Peyer's patch (tissue), 4 donors: ENCODE data around the gene INPP5B. TPM values are rescaled to one million over a fixed set of nuclear protein-coding genes. Genes with fewer than 3 reads are reported as not detected.
A peak's percentile ranks its signal among the peaks of the same experiment; 100 is the strongest.
"Not testable (repeated sequence)": the region's sequence is repeated elsewhere in the genome, so short reads cannot be mapped to it uniquely, and the experiment has no call there.

Source experiments
- DNase-seq, 3 donors: peaks; one replicate each; pipeline ENCODE4 v3.0.0-alpha.2; 2017 to 2019
- H3K27ac ChIP-seq, 4 donors: fragments of 200-600 bp; sonication (generic); one replicate each; pipeline ENCODE4 v1.5.1; 2016 to 2019
- H3K27me3 ChIP-seq, 2 donors: fragments of 200-600 bp; sonication (generic); one replicate each; pipeline ENCODE4 v1.5.1; 2019
- H3K36me3 ChIP-seq, 3 donors: fragments of 200-600 bp; sonication (generic); one replicate each; pipeline ENCODE4 v1.5.1; 2016 to 2019
- H3K4me1 ChIP-seq, 4 donors: fragments of 200-600 bp; sonication (generic); one replicate each; pipeline ENCODE4 v1.5.1; 2016 to 2019
- H3K4me3 ChIP-seq, 4 donors: fragments of 200-600 bp; sonication (generic); 1 replicate in 3 of 4; 2 replicates in 1 of 4; pipeline ENCODE4 v1.5.1; 2016 to 2019; ENCODE audit warnings: mild to moderate bottlenecking in 1 of 4
- H3K9me3 ChIP-seq, 4 donors: fragments of 200-600 bp; sonication (generic); one replicate each; pipeline ENCODE4 v1.5.1; 2016 to 2019; ENCODE audit warnings: mild to moderate bottlenecking in 1 of 4
- POLR2A ChIP-seq, 2 donors: fragments of 450-650 bp; IDR thresholded peaks; one replicate each; pipeline ENCODE4 v1.5.1; 2017; ENCODE audit warnings: antibody characterized with exemption in 2 of 2, mild to moderate bottlenecking in 2 of 2, moderate library complexity in 2 of 2
- total RNA-seq, 4 donors: library from RNA; depleted of rRNA; stranded (reverse); fragments of >200 nt; gene quantifications; one replicate each; pipeline ENCODE4 v1.1.0, GENCODE V29; 2016
- TF ChIP-seq, protein P1 (sequence below), 6 experiments: fragments of 450-650 bp in 4 of 6; fragments of 200-600 bp in 2 of 6; sonication (generic) in 1 of 6; IDR thresholded peaks; one replicate each; pipeline ENCODE4 v1.5.1; 2017 to 2019; ENCODE audit warnings: antibody characterized with exemption in 6 of 6, mild to moderate bottlenecking in 3 of 6, moderate library complexity in 1 of 6

The INPP5B gene
- total RNA-seq, 4 donors from 2014 or later: 24.7 to 56.9 (median 35.3) TPM

DNA sequence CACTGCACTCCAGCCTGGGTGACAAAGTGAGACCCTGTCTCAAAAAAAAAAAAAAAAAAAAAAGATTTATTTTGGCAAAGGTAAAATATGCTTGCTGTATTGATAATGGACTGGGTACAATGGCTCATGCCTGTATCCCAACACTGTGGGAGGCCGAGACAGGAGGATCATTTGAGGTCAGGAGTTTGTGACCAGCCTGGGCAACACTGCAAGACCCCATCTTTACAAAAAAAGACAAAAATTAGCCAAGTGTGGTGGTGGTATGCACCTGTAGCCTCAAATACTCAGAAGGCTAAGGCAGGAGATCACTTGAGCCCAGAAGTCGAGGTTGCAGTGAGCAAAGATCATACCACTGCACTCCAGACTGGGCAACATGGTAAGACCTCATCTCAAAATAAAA, 36.7 kb upstream of the INPP5B start:
- peaks cover 0 to 92% (median 0%) of the 10 kb centered on the region in 3 donors for H3K36me3 ChIP-seq
- H3K4me1 ChIP-seq: peaks cover 0 to 5% (median 0%) of the 10 kb centered on the region in 4 donors
- H3K9me3 ChIP-seq: no peaks in the 10 kb centered on the region
- H3K27ac ChIP-seq: no peak overlapping the region
- TF ChIP-seq, protein P1, sequence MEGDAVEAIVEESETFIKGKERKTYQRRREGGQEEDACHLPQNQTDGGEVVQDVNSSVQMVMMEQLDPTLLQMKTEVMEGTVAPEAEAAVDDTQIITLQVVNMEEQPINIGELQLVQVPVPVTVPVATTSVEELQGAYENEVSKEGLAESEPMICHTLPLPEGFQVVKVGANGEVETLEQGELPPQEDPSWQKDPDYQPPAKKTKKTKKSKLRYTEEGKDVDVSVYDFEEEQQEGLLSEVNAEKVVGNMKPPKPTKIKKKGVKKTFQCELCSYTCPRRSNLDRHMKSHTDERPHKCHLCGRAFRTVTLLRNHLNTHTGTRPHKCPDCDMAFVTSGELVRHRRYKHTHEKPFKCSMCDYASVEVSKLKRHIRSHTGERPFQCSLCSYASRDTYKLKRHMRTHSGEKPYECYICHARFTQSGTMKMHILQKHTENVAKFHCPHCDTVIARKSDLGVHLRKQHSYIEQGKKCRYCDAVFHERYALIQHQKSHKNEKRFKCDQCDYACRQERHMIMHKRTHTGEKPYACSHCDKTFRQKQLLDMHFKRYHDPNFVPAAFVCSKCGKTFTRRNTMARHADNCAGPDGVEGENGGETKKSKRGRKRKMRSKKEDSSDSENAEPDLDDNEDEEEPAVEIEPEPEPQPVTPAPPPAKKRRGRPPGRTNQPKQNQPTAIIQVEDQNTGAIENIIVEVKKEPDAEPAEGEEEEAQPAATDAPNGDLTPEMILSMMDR (IDR thresholded peaks at IDR 0.05): no peak
- TF ChIP-seq POLR2A (IDR thresholded peaks at IDR 0.05): no peak
- no peak overlapping the region for H3K4me3 ChIP-seq
- DNase-seq: no peak
- no peaks in the 10 kb centered on the region for H3K27me3 ChIP-seq

DNA sequence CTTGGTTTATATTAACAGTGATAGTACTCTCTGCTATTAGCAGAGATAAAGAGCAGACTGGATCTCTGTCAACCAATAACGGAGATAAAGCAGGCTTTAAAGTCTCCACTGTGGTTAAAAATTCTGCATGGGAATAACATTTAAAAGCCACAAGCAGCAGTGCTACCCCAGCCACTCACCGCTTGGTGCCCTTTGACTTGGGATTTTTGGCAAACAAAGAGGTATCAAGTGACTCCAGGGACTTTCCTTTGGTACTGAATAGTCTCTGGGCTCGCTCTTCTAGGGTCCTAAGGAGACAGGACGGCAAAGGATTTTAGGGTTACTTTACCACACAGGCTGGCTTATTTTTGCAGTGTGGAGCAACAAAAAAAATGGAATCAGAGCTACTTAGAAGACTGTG, 31.7 kb upstream of the INPP5B start:
- no peak for DNase-seq
- H3K27ac ChIP-seq: no peak overlapping the region
- H3K27me3 ChIP-seq: no peaks in the 10 kb centered on the region
- H3K4me1 ChIP-seq: no peaks in the 10 kb centered on the region
- no peaks in the 10 kb centered on the region for H3K9me3 ChIP-seq
- TF ChIP-seq, protein P1 (IDR thresholded peaks at IDR 0.05): no peak
- no peak overlapping the region for H3K4me3 ChIP-seq
- H3K36me3 ChIP-seq: peaks cover 0 to 96% (median 0%) of the 10 kb centered on the region in 3 donors

GRCh38 chr1:37975083-37975482, 28.2 kb upstream of the INPP5B start:
- H3K9me3 ChIP-seq, H3K4me3 ChIP-seq, H3K27ac ChIP-seq, DNase-seq, H3K4me1 ChIP-seq, H3K27me3 ChIP-seq: not testable (repeated sequence)
- peaks cover 0 to 75% (median 0%) of the 10 kb centered on the region in 3 donors for H3K36me3 ChIP-seq
- TF ChIP-seq, protein P1 (IDR thresholded peaks at IDR 0.05): peak; percentile 7 to 63 (median 52)

DNA sequence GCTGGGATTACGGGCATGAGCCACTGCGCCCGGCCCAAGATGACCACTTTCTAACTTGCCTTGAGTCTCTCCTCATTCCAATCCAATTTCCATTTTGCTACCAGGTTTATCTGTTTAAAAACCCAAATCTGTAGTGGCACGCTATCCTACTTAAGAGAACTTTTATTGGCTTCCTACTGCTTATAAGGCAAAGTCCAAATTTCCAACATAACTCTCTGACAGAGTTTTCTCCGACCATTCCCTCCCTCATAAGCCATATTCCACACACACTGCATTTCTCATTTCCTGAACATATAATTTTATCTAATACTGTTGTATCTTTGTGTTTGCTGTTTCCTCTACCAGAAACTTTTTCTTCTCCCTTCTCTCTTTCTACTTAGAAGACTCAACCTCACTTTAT, 27.7 kb upstream of the INPP5B start:
- Histone ChIP-seq H3K27me3 (no peaks in the 10 kb centered on the region), H3K27ac (no peak overlapping the region), H3K4me3 (no peak overlapping the region), H3K4me1 (no peaks in the 10 kb centered on the region), H3K36me3 (peaks cover 0 to 75% (median 0%) of the 10 kb centered on the region in 3 donors), H3K9me3 (no peaks in the 10 kb centered on the region)
- TF ChIP-seq, protein P1 (IDR thresholded peaks at IDR 0.05): no peak
- DNase-seq: no peak

DNA sequence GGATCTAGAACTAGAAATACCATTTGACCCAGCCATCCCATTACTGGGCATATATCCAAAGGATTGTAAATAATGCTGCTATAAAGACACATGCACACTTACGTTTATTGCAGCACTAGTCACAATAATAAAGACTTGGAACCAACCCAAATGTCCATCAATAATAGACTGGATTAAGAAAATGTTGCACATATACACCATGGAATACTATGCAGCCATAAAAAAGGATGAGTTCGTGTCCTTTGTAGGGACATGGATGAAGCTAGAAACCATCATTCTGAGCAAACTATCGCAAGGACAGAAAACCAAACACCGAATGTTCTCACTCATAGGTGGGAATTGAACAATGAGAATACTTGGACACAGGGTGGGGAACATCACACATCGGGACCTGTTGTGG, 26.8 kb upstream of the INPP5B start:
- not testable (repeated sequence) for DNase-seq, H3K27me3 ChIP-seq, H3K9me3 ChIP-seq, H3K27ac ChIP-seq, H3K4me1 ChIP-seq, H3K4me3 ChIP-seq
- H3K36me3 ChIP-seq: peaks cover 0 to 75% (median 0%) of the 10 kb centered on the region in 3 donors

DNA sequence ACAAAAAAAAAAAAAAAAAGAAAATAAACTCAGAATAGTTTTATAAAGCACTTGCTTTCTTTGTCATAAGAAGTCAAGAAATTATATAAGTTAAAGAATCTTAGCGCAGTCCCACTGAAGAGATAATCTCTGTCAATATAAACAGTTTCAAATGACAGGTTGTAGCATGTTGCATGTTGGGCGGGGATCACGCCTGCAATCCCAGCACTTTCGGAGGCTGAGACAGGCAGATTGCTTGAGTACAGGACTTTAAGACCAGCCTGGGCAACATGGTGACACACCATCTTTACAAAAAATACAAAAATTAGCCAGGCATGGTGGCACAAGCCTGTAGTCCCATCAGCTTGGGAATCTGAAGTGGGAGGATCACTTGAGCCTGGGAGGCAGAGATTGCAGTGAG, 18.4 kb upstream of the INPP5B start:
- Histone ChIP-seq H3K27me3 (no peaks in the 10 kb centered on the region), H3K27ac (no peak overlapping the region), H3K4me1 (no peaks in the 10 kb centered on the region), H3K9me3 (no peaks in the 10 kb centered on the region), H3K4me3 (no peak overlapping the region), H3K36me3 (peaks cover 0 to 80% (median 0%) of the 10 kb centered on the region in 3 donors)
- no peak for TF ChIP-seq POLR2A (IDR thresholded peaks at IDR 0.05)
- TF ChIP-seq, protein P1 (IDR thresholded peaks at IDR 0.05): no peak
- no peak for DNase-seq

DNA sequence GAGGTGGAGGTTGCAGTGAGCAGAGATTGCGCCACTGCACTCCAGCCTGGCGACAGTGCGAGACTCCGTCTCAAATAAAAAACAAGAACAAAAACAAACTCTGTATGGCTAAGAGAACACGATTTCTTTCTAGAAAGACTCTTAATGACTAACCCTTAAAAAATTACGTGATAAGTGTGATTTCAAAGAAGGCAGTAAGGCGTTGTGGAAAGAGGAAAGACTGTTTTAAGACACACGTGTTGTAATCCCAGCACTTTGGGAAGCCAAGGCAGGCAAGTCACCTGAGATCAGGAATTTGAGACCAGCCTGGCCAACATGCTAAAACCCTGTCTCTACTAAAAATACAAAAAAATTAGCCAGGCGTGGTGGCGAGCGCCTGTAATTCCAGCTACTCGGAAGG, 17.3 kb upstream of the INPP5B start:
- H3K36me3 ChIP-seq: peaks cover 0 to 83% (median 0%) of the 10 kb centered on the region in 3 donors
- H3K4me3 ChIP-seq, DNase-seq, H3K4me1 ChIP-seq, H3K27me3 ChIP-seq, H3K27ac ChIP-seq, H3K9me3 ChIP-seq: not testable (repeated sequence)
